ENCODE results near the gene ARF1.

GRCh38 chr1:228062812-228063211 lies 19.7 kb upstream of the ARF1 start:
- TF ChIP-seq POLR2A (IDR thresholded peaks at IDR 0.05) (no peak), CTCF (IDR thresholded peaks at IDR 0.05) (no peak)
